ENCODE data around the gene FOXK1.

The FOXK1 gene

DNA sequence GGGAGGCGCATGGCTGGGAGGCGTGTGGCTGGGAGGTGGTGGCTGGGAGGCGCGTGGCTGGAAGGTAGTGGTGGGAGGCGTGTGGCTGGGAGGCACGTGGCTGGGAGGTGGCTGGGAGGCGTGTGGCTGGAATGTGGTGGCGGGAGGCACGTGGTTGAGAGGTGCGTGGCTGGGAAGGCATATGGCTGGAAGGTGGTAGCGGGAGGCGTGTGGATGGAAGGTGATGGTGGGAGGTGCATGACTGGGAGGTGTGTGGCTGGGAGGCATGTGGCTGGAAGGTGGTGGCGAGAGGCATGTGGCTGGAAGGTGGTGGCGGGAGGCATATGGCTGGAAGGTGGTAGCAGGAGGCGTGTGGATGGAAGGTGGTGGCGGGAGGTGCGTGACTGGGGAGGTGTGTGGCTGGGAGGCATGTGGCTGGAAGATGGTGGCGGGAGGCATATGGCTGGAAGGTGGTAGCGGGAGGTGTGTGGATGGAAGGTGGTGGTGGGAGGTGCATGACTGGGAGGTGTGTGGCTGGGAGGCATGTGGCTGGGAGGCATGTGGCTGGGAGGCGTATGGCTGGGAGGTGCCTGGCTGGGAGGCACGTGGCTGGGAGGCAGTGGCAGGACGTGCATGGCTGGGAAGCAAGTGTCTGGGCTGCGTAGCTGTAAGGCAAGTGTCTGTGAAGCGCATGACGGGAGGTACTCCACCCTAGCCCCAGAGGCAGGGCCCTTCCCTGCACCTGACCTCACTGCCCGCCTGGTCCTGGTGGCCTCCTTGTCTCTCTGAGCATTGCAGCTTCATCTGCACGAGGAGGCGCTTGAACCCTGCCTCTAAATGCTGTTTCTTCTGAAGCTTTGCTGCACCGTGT lies 35.1 kb downstream of the FOXK1 start:
- TF ChIP-seq CTCF (IDR thresholded peaks at IDR 0.05), result no peak
- TF ChIP-seq ZFX (IDR thresholded peaks at IDR 0.05; ENCODE audit: borderline replicate concordance), result no peak
- H3K27ac ChIP-seq, result no peak overlapping the region

- TF ChIP-seq ZFX (IDR thresholded peaks at IDR 0.05; ENCODE audit: borderline replicate concordance) (no peak), CTCF (IDR thresholded peaks at IDR 0.05) (no peak)
- H3K27ac ChIP-seq, result no peak overlapping the region
Measured at GRCh38 chr7:4718075-4718474, 36.0 kb downstream of the FOXK1 start.

DNA sequence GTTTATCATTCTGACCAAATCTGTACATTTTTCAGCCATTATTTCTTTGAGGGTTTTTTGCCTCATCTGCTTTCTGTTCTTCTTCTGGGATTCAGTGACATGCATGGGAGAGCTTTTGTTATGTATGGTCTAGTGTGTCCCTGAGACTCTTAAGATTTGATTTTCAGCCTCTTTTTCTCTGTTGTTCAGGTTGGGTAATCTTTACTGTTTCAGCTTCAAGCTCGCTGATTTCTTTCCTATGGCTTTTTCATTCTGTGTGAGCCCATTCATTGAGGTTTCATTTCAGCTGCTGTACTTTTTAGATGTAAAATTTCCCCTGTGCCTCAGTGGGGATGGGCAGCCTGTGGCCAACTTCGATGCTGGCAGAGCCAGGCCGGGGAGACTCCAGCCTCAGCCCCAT lies 38.1 kb downstream of the FOXK1 start:
- no peak for TF ChIP-seq CTCF (IDR thresholded peaks at IDR 0.05)
- TF ChIP-seq ZFX (IDR thresholded peaks at IDR 0.05; ENCODE audit: borderline replicate concordance), result no peak
- no peak overlapping the region for H3K27ac ChIP-seq

DNA sequence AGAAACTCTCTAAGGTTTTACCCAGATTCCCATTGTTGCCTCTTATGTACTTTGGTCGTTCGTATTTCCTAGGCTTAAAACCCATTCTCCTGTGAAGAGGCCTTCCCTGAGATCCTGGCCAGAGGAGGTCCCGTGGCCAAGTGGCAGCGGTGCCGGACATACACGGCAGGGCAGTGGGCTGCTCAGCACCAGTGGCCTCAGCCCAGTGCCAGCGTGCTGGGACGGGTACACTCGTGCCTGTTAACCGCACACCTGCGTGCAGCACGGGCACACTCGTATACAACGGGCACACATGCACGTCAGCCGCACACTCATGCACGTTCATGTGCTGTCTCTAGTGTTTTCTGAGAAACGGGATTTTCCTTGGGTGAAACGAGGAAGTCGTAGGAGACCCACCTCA lies 40.2 kb downstream of the FOXK1 start:
- no peak overlapping the region for H3K27ac ChIP-seq
- no peak for TF ChIP-seq ZFX (IDR thresholded peaks at IDR 0.05; ENCODE audit: borderline replicate concordance)
- no peak for TF ChIP-seq CTCF (IDR thresholded peaks at IDR 0.05)

GRCh38 chr7:4722960-4723630 lies 41.0 kb downstream of the FOXK1 start:
- TF ChIP-seq ZFX (IDR thresholded peaks at IDR 0.05; ENCODE audit: borderline replicate concordance) (no peak), CTCF (IDR thresholded peaks at IDR 0.05) (no peak)
- no peak overlapping the region for H3K27ac ChIP-seq

GRCh38 chr7:4724648-4725013 lies 42.5 kb downstream of the FOXK1 start:
- TF ChIP-seq ZFX (IDR thresholded peaks at IDR 0.05; ENCODE audit: borderline replicate concordance), result no peak
- TF ChIP-seq CTCF (IDR thresholded peaks at IDR 0.05), result no peak
- no peak overlapping the region for H3K27ac ChIP-seq

All from 22Rv1 (cell line).